ENCODE measurements around the gene VTI1A. TPM values are rescaled to one million over a fixed set of nuclear protein-coding genes. Genes with fewer than 3 reads are reported as not detected.

The VTI1A gene
- total RNA-seq, 1 donor from 2014 or later, result 34.2 TPM

- H3K9me3 Mint-ChIP-seq, result peaks cover 4% of the 10 kb centered on the region
- DNase-seq (ENCODE audit: low read depth, low spot score), result no peak
- H3K36me3 Mint-ChIP-seq (ENCODE audit: low read depth), result no peaks in the 10 kb centered on the region
- H3K4me3 Mint-ChIP-seq, result no peak overlapping the region
- H3K27ac Mint-ChIP-seq (ENCODE audit: unreplicated experiment), result no peak overlapping the region
- no peak for TF ChIP-seq CTCF (conservative IDR thresholded peaks at IDR 0.05)
- peaks cover 51% of the 10 kb centered on the region for H3K4me1 Mint-ChIP-seq
- H3K27me3 Mint-ChIP-seq (ENCODE audit: low read depth), result no peaks in the 10 kb centered on the region
These were observed 190.9 kb downstream of the VTI1A start for GRCh38 chr10:112637901-112638300.

- no peak for TF ChIP-seq CTCF (conservative IDR thresholded peaks at IDR 0.05)
- Mint-ChIP-seq H3K4me1 (peaks cover 37% of the 10 kb centered on the region), H3K27ac (ENCODE audit: unreplicated experiment) (no peak overlapping the region), H3K27me3 (ENCODE audit: low read depth) (no peaks in the 10 kb centered on the region), H3K36me3 (ENCODE audit: low read depth) (no peaks in the 10 kb centered on the region), H3K9me3 (peaks cover 4% of the 10 kb centered on the region), H3K4me3 (no peak overlapping the region)
- no peak for DNase-seq (ENCODE audit: low read depth, low spot score)
These were observed 192.3 kb downstream of the VTI1A start for GRCh38 chr10:112639298-112639697.

- no peak for TF ChIP-seq CTCF (conservative IDR thresholded peaks at IDR 0.05)
- H3K4me3 Mint-ChIP-seq, result no peak overlapping the region
- DNase-seq (ENCODE audit: low read depth, low spot score), result no peak
- no peaks in the 10 kb centered on the region for H3K27me3 Mint-ChIP-seq (ENCODE audit: low read depth)
- H3K9me3 Mint-ChIP-seq, result peaks cover 4% of the 10 kb centered on the region
- no peak overlapping the region for H3K27ac Mint-ChIP-seq (ENCODE audit: unreplicated experiment)
- H3K36me3 Mint-ChIP-seq (ENCODE audit: low read depth), result no peaks in the 10 kb centered on the region
- peaks cover 31% of the 10 kb centered on the region for H3K4me1 Mint-ChIP-seq
These were observed 193.6 kb downstream of the VTI1A start for GRCh38 chr10:112640638-112641037.

GRCh38 chr10:112643600-112644264 is 196.7 kb downstream of the VTI1A start:
- Mint-ChIP-seq H3K27me3 (ENCODE audit: low read depth) (no peaks in the 10 kb centered on the region), H3K36me3 (ENCODE audit: low read depth) (no peaks in the 10 kb centered on the region), H3K9me3 (peaks cover 4% of the 10 kb centered on the region), H3K4me1 (peaks cover 27% of the 10 kb centered on the region), H3K27ac (ENCODE audit: unreplicated experiment) (no peak overlapping the region), H3K4me3 (no peak overlapping the region)
- no peak for DNase-seq (ENCODE audit: low read depth, low spot score)
- no peak for TF ChIP-seq CTCF (conservative IDR thresholded peaks at IDR 0.05)

- no peak for DNase-seq (ENCODE audit: low read depth, low spot score)
- H3K27me3 Mint-ChIP-seq (ENCODE audit: low read depth), result no peaks in the 10 kb centered on the region
- H3K4me3 Mint-ChIP-seq, result no peak overlapping the region
- H3K4me1 Mint-ChIP-seq, result peaks cover 31% of the 10 kb centered on the region
- peaks cover 4% of the 10 kb centered on the region for H3K9me3 Mint-ChIP-seq
- no peak for TF ChIP-seq CTCF (conservative IDR thresholded peaks at IDR 0.05)
- H3K27ac Mint-ChIP-seq (ENCODE audit: unreplicated experiment), result no peak overlapping the region
- no peaks in the 10 kb centered on the region for H3K36me3 Mint-ChIP-seq (ENCODE audit: low read depth)
These were observed 197.2 kb downstream of the VTI1A start for GRCh38 chr10:112644265-112644645.

Data from neural crest cell (in vitro differentiated cells).